ENCODE data around the gene EMX1. TPM values are rescaled to one million over a fixed set of nuclear protein-coding genes. Genes with fewer than 3 reads are reported as not detected.

The EMX1 gene
- polyA plus RNA-seq, 1 experiment, result not detected

- no peaks in the 10 kb centered on the region for H3K27me3 ChIP-seq (ENCODE audit: control insufficient read depth, insufficient read depth, low read length)
- CTCF ChIA-PET, result interaction anchor here (0.6 to 9.5 kb wide), 8 partner anchors 11 to 202 kb away, joined by 3 to 222 read pairs (median 6); partner anchors contain the start of gene SPR
- no peaks in the 10 kb centered on the region for H3K9me3 ChIP-seq (ENCODE audit: control insufficient read depth, insufficient read depth, low read length)
- DNase-seq (ENCODE audit: low read depth, low spot score), result no peak
- TF ChIP-seq CTCF (IDR thresholded peaks at IDR 0.05; ENCODE audit: low read depth, low read length), result no peak
- no peak overlapping the region for H3K27ac ChIP-seq (ENCODE audit: low read depth, low read length)
- POLR2A ChIA-PET, result no interaction called here
- H3K4me3 ChIP-seq (ENCODE audit: low read depth, low read length), result no peak overlapping the region
Measured at GRCh38 chr2:72975017-72975416, 57.7 kb downstream of the EMX1 start.

DNA sequence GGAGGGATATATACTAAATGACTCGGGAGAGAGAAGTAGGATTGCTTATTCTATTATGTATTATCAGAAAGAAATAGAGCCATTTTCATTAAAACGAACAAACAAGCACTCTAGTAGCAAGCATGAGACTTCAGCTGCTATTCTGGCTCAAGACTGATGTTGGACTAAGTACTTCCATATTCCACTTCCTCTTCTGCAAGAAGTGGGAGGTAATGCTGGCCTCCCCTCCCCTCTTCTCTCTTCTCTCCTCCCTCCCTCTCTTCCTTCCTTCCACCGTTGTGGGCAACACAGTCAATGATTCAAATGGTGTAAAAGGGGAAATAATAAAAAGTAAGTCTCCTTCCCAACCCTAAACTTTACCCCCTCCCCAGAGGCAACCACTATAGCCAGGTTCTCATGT is 62.6 kb downstream of the EMX1 start:
- ChIA-PET POLR2A (no interaction called here), CTCF (interaction anchor here (1.3 to 1.7 kb wide), 3 partner anchors 14 to 183 kb away, joined by 3 to 8 read pairs (median 6); no protein-coding TSS in a partner anchor)
- no peaks in the 10 kb centered on the region for H3K9me3 ChIP-seq (ENCODE audit: control insufficient read depth, insufficient read depth, low read length)
- no peaks in the 10 kb centered on the region for H3K27me3 ChIP-seq (ENCODE audit: control insufficient read depth, insufficient read depth, low read length)
- TF ChIP-seq CTCF (IDR thresholded peaks at IDR 0.05; ENCODE audit: low read depth, low read length), result no peak
- H3K27ac ChIP-seq (ENCODE audit: low read depth, low read length), result no peak overlapping the region
- H3K4me3 ChIP-seq (ENCODE audit: low read depth, low read length), result no peak overlapping the region
- DNase-seq (ENCODE audit: low read depth, low spot score), result no peak

GRCh38 chr2:72980535-72981217 is 63.4 kb downstream of the EMX1 start:
- no peak for TF ChIP-seq CTCF (IDR thresholded peaks at IDR 0.05; ENCODE audit: low read depth, low read length)
- ChIA-PET CTCF (interaction anchor here (1.3 to 1.7 kb wide), 4 partner anchors 11 to 183 kb away, joined by 3 to 8 read pairs (median 4); no protein-coding TSS in a partner anchor), POLR2A (no interaction called here)
- Histone ChIP-seq H3K9me3 (ENCODE audit: control insufficient read depth, insufficient read depth, low read length) (no peaks in the 10 kb centered on the region), H3K4me3 (ENCODE audit: low read depth, low read length) (no peak overlapping the region), H3K27me3 (ENCODE audit: control insufficient read depth, insufficient read depth, low read length) (no peaks in the 10 kb centered on the region), H3K27ac (ENCODE audit: low read depth, low read length) (no peak overlapping the region)
- DNase-seq (ENCODE audit: low read depth, low spot score), result peak; percentile 10

DNA sequence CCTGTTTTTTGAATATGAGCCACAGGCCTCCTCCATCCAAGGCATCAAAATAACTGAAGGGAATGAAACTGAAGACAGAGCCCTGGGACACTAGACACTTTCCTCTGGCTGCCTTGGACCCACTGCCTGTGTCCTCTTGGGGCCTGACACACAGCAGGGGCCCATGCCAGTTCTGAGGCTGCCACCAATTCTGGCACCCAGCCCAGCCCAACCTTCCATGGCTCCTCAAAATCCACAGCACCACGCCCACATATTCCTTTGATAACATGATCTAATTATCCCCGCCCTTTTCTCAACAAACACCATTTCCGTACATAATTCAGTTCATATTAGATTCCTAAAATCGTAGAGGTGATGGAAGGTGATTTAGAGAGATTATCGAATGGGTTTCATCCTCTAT is 64.2 kb downstream of the EMX1 start:
- no peaks in the 10 kb centered on the region for H3K9me3 ChIP-seq (ENCODE audit: control insufficient read depth, insufficient read depth, low read length)
- no peaks in the 10 kb centered on the region for H3K27me3 ChIP-seq (ENCODE audit: control insufficient read depth, insufficient read depth, low read length)
- DNase-seq (ENCODE audit: low read depth, low spot score), result no peak
- no peak overlapping the region for H3K4me3 ChIP-seq (ENCODE audit: low read depth, low read length)
- ChIA-PET CTCF (interaction anchor here (1.4 to 1.7 kb wide), 3 partner anchors 10 to 88 kb away, joined by 3 to 8 read pairs (median 3); no protein-coding TSS in a partner anchor), POLR2A (no interaction called here)
- TF ChIP-seq CTCF (IDR thresholded peaks at IDR 0.05; ENCODE audit: low read depth, low read length), result no peak
- no peak overlapping the region for H3K27ac ChIP-seq (ENCODE audit: low read depth, low read length)

DNA sequence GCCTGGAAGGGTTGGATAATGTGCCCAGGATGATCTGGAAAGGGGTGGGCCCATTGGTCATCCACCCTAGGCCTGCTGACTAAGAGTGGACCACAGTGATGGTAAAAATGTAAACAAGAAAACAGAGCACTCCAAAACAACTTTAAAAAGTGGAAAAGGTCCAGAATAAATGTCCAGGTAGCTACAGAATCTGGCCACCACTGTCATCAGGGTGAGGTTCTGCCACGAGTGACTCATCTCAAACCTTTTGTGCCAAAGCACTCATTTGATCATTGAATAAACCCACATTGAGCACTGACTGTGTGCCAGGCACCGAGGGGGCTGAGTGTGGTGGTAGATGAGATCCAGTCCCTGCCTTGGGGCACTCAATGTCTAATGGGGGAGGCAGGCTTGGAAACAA is 64.9 kb downstream of the EMX1 start:
- CTCF ChIA-PET, result interaction anchor here (1.7 kb wide), 1 partner anchor 9 kb away, joined by 3 read pairs; no protein-coding TSS in a partner anchor
- TF ChIP-seq CTCF (IDR thresholded peaks at IDR 0.05; ENCODE audit: low read depth, low read length), result no peak
- Histone ChIP-seq H3K4me3 (ENCODE audit: low read depth, low read length) (no peak overlapping the region), H3K9me3 (ENCODE audit: control insufficient read depth, insufficient read depth, low read length) (no peaks in the 10 kb centered on the region), H3K27me3 (ENCODE audit: control insufficient read depth, insufficient read depth, low read length) (no peaks in the 10 kb centered on the region), H3K27ac (ENCODE audit: low read depth, low read length) (no peak overlapping the region)
- POLR2A ChIA-PET, result no interaction called here
- DNase-seq (ENCODE audit: low read depth, low spot score), result no peak
